NCI-H1417 (cell line): ENCODE measurements around the gene SBF1.
A peak's percentile ranks its signal among the peaks of the same experiment; 100 is the strongest.
"Not testable (repeated sequence)": the region's sequence is repeated elsewhere in the genome, so short reads cannot be mapped to it uniquely, and the experiment has no call there.

Source experiments
- DNase-seq, 3 experiments: peaks; one replicate each; lab custom pipeline; 2025; lab: John Stamatoyannopoulos, UW

SBF1 gene, protein sequence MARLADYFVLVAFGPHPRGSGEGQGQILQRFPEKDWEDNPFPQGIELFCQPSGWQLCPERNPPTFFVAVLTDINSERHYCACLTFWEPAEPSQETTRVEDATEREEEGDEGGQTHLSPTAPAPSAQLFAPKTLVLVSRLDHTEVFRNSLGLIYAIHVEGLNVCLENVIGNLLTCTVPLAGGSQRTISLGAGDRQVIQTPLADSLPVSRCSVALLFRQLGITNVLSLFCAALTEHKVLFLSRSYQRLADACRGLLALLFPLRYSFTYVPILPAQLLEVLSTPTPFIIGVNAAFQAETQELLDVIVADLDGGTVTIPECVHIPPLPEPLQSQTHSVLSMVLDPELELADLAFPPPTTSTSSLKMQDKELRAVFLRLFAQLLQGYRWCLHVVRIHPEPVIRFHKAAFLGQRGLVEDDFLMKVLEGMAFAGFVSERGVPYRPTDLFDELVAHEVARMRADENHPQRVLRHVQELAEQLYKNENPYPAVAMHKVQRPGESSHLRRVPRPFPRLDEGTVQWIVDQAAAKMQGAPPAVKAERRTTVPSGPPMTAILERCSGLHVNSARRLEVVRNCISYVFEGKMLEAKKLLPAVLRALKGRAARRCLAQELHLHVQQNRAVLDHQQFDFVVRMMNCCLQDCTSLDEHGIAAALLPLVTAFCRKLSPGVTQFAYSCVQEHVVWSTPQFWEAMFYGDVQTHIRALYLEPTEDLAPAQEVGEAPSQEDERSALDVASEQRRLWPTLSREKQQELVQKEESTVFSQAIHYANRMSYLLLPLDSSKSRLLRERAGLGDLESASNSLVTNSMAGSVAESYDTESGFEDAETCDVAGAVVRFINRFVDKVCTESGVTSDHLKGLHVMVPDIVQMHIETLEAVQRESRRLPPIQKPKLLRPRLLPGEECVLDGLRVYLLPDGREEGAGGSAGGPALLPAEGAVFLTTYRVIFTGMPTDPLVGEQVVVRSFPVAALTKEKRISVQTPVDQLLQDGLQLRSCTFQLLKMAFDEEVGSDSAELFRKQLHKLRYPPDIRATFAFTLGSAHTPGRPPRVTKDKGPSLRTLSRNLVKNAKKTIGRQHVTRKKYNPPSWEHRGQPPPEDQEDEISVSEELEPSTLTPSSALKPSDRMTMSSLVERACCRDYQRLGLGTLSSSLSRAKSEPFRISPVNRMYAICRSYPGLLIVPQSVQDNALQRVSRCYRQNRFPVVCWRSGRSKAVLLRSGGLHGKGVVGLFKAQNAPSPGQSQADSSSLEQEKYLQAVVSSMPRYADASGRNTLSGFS (N-terminal part only)

DNA sequence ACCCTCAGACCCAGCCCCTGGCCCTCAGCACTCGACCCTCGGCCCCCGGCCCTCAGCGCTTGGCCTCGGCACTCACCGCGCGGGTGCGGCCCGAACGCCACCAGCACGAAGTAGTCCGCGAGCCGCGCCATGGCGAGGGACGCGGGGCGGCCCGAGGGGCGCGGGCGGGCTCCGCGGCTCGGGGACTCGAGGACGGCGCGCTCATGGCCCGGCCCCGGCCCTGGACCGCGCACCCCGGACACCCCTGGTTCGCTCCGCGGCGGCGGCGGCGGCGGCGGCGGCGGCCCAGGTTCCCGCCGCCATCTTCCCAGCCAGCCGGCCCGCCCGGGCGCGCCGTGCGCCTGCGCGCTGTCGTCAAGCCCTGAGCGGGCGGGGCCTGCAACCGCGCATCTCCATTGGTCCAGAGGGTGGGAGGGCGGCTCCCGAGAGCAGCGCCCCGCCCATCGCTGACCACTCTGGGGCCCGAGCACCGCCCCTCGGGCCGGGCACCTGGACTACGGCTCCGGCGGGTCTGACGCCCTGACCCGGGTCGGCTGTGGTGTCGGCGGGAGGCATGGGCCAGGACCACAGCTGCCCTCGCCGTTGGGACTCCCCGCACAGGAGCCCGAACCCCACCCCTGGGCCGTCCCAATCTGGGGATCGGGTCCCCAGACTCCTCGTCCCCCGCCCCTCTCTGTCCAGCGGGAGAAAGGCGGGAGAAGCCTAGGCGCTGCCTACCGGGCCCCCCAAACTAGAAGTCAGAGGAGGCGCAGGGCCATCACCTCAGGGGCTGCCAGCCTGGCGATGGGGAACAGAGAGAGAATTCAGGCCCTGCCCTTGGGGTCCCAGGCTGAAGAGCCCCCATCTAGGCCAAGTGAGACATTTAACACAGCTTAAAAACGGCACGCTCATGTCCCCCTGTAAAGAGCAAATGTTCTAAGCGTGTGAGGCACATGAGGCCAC is at the start of gene SBF1:
TSS of gene SBF1 (minus strand) at position 326 of the 942 bp plus-strand sequence. CDS start at position 131, 195 bp downstream.
- DNase-seq, result peak; percentile 66 to 90 (median 85)

DNA sequence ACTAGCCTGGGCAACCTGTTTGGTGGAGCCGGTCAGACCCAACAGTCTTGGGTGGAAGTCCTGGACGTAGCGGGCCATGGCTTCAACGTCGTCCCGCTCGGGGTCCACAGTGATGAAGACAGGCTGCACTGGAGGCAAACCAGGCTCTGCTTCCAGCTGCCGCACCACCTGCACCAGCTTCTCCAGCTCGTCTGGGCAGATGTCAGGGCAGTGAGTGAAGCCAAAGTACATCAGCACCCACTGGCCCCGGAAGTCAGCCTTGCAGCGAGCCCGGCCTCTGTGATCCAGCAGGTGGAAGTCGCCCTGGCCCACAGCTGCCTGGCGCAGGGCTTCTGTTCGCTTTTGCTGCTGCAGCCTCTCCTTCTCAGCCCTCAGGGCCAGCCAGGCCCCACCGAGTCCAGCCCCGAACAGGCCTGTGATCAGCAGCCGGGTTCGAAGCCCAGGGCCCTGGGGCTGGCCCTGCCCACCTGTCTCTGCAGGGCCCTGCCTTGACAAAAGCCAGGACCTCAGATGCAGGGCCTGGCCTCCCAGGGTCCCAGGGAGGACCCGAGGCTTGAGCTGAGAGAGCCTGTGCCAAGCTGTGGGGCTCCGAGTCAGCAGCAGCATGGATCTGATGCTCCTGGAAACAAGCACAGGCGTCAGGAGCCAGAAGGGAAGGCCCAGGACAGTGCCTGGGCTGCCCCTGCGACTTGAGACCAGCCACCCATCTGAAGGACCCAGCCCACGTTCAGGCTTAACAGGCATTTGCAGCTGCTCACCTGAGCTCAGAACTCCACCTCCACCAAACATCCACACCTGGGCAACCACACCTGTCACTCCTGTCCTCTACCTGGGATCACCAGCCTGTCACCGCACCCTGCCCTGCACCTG is 49.2 kb upstream of the SBF1 start:
- peak in 1 of 3 experiments; percentile 31 for DNase-seq

DNA sequence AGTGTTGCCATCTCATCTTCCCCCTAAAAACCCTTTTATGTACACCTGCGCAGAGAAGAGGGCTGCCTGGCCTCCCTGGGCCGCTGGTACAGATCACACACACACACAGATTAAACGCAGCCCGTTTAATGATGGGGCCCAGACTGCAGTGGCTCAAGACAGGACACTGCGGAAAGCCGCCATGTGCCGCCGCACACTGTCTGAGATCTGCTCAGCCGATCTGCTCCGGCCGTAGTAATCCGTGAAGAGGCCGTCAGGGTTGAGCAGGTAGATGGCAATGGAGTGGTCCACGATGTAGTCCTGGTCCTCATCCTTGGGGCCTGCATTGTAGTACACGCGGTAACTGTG is 48.6 kb upstream of the SBF1 start:
- DNase-seq, result no peak

DNA sequence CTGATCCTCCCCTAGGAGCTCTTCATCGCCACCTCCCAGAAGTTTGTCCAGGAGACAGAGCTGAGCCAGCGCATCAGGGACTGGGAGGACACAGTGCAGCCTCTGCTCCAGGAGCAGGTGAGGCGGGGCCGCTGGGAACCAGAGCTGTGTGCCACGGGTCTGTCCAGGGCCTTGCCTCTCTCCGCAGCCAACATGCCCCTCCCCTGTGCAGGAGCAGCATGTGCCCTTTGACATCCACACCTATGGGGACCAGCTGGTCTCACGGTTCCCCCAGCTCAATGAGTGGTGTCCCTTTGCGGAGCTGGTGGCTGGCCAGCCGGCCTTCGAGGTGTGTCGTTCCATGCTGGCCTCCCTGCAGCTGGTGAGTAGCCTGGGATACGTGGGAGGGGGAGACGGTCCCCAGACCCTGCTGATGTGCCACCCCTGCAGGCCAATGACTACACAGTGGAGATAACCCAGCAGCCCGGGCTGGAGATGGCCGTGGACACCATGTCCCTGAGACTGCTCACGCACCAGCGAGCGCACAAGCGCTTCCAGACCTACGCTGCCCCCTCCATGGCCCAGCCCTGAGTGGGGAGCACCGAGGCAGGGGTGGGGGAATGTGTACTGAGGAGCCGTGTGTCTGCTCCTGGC is 48.1 kb upstream of the SBF1 start:
- no peak for DNase-seq

DNA sequence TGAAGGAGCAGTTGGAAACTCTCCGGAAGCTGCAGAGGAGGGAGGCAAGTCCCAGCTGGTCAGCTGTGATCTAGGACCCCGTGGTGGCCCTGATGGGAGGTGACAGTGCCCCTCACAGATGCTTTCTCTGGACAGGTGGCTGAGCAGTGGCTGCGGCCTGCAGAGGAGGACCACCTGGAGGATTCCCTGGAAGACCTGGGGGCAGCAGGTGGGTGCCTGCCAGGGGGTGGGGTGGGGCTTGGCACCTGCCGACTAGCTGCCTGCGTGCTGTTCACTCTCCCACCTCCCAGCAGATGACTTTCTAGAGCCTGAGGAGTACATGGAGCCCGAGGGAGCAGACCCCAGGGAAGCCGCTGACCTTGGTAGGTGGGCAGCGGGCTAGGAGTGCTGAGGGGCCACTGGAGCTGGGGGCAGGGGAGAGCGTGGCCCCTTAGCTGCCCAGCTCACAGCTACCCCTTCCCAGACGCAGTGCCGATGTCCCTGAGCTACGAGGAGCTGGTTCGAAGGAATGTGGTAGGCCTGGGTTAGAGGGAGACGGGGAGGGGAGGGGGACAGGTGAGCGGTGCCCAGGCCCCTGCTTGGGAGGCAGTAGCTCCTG is 47.5 kb upstream of the SBF1 start:
- DNase-seq, result no peak

DNA sequence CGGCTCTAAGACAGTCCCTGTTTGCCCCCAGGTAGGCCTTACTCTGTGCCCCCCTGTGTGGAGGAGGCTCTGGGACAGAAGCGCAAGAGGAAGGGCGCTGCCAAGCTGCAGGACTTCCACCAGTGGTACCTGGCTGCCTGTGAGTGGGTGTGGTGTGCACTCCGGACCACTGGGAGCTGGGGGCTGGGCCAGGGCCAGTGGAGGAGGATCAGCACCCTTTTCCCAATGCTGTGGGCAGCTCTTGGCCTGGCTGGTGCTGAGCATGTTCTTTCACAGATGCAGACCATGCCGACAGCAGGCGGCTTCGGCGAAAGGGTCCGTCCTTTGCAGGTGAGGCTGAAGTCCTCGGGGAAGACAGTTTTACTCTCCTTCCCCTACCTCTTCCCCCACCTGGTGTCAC is 46.9 kb upstream of the SBF1 start:
- no peak for DNase-seq

DNA sequence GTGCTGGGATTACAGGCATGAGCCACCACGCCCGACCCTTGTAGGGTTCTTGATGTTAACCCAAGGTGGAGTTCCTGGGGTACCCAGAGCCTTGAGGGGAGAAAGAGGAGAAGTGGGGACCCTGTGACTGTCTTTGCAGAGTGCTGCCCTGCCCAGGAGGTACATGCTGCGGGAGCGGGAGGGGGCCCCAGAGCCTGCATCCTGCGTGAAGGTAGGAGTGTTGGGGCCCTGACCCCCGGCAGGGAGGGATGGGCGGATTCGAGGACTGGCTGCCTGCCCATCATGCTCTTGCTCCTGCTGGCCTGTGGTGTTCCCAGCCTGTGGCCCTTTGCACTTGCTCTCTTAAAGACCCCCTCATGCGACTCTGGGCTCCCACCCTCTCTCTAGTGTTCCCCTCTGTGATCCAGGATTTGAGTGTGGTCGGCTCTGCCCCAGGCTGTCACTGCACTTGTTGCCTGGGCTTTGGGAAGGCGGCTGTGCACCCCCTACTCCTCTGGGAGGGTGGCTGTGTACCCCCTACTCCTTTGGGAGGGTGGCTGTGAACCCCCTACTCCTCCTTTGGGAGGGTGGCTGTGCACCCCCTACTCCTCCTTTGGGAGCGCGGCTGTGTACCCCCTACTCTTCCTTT is 46.1 kb upstream of the SBF1 start:
- no peak for DNase-seq

DNA sequence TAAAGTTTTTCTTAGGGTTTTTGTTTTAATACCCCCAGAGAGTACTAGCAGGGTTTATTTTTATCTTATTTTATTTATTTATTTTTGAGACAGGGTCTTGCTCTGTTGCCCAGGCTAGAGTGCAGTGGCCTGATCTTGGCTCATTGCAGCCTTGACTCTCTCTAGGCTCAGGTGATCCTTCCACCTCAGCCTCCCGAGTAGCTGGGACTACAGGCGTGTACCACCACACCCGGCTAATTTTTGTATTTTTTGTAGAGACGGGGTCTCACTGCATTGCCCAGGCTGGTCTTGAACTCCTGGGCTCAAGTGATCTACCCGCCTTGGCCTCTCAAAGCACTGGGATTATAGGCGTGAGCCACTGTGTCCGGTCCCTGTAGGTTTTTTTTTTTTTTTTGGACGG is 45.3 kb upstream of the SBF1 start:
- DNase-seq, result not testable (repeated sequence)

DNA sequence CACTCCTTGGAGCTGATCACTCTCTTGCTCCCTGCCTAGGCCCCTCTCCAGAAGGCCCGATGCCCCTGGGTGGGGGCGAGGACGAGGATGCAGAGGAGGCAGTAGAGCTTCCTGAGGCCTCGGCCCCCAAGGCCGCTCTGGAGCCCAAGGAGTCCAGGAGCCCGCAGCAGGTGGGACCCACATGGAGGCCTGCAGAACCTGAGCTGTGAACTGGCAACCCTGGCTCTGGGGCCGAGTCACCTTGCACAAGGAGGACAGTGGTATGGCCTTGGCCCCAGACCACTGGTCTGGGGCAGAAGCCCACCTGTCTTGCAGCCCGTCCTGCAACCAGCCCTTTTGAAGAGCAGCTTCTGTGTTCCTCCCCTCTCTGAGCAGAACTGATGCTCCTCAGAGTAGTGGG is 44.3 kb upstream of the SBF1 start:
- DNase-seq, result no peak

DNA sequence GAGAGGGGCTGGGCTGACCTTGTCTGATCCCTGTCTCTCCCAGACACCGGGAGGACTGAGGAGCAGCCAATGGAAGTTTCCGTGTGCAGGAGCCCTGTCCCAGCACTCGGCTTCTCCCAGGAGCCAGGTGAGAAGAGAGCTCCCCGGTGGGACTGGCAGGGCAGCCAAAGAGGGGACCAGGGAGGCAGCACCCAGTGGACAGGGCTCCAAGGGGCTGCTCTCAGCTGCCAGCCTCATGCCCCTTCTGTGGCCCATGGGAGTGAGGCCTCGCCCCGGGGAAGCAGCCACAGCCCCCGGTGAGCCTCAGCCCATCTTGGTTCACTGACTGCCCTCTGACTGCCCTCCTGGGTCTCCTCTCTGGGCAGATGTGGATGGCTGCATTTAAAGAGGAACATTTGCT is 43.8 kb upstream of the SBF1 start:
- no peak for DNase-seq

DNA sequence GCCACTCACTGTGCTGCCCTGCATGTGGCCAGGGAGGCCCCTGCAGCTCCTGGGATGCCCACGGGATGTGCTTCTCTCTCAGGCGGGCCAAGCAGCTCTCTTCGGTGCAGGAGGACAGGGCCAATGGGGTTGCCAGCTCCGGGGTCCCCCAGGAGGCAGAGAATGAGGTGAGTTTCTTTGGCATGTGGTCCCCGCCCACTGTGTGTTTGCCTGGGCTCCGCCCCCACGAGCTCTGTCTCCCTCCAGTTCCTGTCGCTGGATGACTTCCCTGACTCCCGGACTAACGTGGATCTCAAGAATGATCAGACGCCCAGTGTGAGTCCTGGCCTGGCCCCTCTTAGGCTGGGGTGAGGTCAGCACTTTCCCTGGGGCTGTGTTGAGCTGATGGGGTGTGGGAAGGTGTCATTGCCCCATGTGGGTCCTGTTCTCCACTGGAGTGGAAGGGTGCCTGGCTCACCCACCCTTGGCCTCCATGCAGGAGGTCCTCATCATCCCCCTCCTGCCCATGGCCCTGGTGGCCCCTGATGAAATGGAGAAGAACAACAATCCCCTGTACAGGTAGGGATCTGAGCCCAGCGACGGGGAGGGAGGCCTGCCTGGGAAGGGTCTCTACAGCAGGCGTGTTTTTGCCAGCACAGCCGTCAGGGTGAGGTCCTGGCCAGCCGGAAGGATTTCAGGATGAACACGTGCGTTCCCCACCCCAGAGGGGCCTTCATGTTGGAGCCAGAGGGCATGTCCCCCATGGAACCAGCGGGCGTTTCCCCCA is 42.8 kb upstream of the SBF1 start:
- DNase-seq, result no peak

DNA sequence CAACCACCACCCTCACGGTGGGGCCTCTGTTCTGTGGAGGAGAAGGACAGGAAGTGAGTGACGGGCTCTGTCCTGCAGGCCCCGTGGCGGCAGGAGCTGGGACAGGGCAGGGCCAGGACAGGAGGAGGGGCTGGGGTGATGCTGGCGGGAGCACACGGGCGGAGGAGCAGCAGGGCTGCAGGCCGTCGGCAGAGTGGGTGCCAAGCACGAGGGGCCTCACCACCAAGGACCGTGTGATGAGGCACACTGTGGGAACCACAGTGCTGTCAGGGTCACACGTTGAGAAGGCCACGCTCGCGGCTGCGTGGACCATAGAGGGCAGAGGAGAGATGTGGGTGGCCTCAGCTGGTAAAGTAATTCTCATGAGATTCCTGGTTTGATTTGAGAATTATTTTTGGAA is 42.1 kb upstream of the SBF1 start:
- no peak for DNase-seq

DNA sequence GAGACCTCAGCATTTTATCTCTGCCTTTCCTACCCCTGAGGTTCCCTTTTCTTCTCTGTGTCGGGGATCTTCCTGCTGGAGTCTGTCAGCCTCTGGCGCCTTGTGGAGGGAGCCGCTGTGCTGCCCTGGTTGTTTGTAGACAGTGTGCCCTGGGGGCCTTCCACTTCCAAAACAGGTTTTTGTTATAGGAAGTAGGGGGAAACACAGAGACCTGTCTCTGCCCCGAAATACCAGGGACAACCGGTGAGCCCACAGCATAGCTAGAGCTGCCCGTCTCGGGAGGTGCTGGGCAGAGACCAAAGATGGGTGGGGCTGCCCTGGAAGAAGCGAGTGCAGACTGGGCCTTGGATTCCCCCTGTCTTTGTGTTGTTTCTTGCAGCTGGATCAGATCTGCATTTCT is 41.2 kb upstream of the SBF1 start:
- no peak for DNase-seq

DNA sequence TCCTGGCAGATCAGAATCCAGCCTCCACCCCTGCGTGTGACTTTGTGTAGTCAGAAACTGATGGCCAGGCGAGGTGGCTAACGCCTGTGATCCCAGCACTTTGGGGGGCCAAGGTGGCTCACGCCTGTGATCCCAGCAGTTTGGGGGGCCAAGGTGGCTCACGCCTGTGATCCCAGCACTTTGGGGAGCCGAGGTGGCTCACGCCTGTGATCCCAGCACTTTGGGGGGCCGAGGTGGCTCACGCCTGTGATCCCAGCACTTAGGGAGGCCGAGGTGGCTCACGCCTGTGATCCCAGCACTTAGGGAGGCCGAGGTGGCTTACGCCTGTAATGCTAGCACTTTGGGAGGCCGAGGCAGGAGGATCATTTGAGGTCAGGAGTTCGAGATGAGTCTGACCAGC is 38.3 kb upstream of the SBF1 start:
- DNase-seq, result no peak

DNA sequence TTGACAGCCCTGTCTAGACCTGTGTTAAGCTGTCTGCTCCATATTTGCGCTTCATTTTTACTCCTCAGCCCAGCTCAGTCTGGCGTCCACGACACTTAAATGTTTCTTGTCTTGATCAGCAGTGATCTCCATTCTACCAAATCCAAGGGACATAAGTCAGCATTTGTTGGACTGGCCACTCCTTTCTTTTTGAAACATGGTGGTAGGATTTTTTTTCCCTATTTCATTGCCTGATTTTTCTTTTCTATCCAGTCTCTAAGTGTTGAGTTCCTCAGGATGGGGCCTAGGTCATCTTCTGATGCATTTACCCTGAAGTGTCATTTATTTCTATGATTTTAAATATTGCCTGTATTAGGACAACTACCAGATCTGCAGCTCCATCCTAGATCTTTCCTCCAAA is 34.1 kb upstream of the SBF1 start:
- peak in 1 of 3 experiments; percentile 22 for DNase-seq

DNA sequence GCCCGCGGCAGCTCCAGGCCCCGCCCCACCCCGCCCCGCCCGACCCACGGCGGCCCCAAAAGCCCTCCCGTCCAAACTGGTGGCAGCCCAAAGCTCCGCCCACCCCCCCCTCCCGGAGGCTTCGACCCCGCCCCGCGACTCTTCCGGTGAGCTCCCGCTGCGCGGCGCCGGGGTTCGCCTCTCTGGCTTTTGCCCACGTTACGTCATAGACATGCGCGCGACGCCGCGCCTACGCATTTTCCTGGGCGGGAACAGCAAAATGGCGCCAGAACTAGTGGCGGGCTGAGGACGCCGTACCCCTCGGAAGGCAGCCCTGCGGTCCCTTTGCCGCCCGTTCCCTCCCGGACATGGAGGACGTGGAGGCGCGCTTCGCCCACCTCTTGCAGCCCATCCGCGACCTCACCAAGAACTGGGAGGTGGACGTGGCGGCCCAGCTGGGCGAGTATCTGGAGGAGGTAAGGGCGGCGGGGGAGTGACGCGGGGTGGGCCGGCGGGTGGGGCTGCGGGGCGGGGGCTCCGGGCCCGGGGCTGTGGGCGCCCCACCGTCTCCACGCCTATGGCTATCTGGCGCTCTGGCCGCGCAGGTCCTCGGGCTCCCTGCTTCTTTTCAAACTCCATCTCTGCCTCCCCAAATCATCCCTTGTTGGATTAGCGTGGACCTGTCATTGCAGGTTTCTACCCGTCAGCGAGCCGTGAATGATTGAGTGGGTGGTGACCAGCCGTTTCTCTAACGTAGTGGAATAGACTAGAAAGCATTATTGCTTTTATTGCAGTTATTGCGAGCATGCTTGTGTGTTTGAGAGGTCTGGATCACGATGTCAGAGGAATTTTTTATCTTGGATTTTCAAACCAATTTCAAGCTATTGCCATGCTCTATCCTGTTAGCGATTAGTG is 33.4 kb upstream of the SBF1 start, which contains the start of gene NCAPH2:
TSS of gene NCAPH2 (plus strand) at position 234 of the 894 bp plus-strand sequence. CDS start at position 348, 114 bp downstream.
- peak; percentile 82 to 97 (median 95) for DNase-seq
